ENCODE results near the gene PLCB1.

The PLCB1 gene

DNA sequence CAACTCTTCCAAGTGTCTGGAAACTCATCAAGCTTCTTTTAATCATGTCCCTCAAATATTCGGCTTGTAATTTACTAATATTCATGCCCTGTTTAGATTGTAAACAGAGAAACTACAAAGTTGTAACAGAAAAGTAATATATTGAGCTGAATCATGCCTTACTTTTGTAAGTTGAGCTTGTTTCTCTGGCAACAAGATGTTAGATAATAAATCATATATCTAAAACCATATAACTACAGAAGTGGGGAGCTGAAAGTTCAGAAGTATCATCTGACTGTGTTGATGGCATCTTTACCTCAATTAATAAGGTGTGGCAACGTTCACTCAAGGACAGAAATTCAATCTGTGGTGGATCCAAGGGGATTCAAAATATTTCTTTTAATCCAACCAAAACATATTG, 263.9 kb downstream of the PLCB1 start:
- DNase-seq (ENCODE audit: extremely low read depth in 1 of 2, low read depth in 1 of 2) = no peak

DNA sequence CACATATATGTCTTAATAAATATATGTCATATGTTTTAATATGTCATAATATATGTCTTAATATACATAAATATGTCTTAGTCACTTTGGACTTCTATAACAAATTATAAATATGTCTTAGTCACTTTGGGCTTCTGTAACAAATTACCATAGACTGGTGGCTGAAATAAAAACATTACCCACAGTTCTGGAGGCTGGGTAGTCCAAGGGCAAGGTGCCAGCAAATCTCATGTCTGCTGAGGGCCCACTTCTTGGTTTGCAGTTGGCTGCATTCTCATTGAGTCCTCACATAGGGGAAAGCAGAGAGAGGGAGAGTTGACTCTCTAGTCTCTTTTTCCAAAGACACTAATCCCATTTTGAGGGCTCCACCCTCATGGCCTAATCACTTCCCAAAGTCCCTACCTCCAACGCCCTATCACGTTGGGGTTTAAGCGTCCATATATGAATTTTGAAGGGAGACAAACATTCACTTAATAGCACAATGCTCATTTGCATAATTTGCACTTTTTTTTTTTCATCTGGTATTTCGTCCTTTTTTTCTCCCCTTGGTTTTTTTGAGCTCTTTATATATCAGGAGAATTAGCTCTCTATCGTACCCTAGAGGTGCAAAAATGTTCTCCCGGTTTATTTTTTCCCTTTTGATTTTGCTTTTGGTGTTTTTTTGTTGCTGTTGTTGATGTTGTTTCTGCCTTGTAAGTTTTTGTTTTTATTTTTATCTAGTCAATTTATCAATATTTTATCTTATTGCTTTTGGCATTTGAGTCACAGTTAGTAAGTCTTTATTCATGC, 266.4 kb downstream of the PLCB1 start:
- DNase-seq (ENCODE audit: extremely low read depth in 1 of 2, low read depth in 1 of 2) = no peak

DNA sequence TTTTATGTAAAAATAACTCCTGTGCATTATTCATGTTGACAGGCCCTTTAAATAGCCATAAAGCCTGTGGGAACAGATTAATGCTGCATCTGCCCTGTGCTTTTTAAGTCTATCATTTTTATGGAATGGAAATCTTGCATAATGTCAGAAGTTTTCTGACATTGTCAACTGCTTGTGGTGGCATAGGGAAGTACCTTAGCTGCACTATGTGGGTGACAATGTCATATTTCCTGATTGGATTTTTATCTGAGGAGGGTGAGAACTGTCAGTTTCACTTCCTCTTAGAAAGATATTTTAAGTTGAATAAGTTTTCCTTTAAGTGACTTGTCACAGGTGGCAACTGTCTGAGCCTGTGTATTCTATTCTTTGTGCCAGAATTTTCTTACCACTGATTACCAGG, 267.9 kb downstream of the PLCB1 start:
- DNase-seq (ENCODE audit: extremely low read depth in 1 of 2, low read depth in 1 of 2) = no peak

DNA sequence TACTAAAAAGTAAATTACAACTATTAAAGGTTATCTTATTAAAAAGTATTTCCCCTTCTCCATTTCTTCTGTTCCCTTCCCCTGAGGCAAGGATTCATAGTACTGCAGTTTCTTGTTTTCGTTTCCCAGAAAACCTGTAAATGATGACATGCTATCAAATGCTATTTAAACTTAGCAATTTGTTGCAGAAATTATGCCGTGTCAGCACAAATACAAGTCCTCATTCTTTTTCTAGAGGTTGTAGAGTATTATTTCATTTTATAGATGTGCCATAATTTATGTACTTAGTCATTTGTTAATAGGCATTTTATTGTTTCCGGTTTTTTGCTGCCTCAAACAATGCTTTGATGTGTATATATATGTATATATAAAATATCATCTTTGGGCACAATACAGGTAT, 268.4 kb downstream of the PLCB1 start:
- DNase-seq (ENCODE audit: extremely low read depth in 1 of 2, low read depth in 1 of 2) = no peak

DNA sequence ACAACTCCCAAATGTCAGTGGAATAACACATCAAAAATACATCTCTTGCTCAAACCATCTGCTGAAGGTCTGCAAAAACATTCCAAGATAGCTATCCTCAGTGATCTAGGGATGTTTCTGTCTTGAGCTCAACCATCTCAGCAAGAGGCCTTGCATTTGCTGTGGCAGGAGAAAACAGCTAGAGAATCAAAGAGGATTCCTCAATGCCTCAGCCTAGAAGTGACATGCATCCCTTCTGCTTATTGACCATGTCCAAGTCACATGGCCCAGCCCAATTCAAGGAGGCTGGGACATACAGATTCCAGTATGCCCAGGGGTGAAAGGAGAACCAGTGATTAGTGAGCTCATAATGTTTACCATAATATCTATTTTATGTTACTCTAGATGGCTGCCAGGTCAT, 269.5 kb downstream of the PLCB1 start:
- no peak for DNase-seq (ENCODE audit: extremely low read depth in 1 of 2, low read depth in 1 of 2)

DNA sequence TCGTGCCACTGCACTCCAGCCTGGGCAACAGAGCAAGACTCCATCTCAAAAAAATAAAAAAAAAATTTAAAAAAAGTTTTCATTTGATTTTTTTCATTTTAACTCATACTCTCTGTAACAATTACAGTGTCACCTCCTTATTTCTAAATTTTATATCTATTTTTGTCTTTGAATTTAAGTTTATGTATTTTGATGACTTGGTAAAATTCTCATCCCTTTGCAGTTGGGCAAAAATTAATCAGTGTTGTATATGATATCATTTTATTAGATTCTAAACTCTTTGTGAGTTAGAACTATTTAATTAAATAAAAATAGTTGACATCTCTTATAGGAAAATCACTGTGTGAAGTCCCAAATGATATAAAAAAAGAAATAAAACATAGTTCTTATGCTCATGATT, 270.7 kb downstream of the PLCB1 start:
- no peak for DNase-seq (ENCODE audit: extremely low read depth in 1 of 2, low read depth in 1 of 2)

DNA sequence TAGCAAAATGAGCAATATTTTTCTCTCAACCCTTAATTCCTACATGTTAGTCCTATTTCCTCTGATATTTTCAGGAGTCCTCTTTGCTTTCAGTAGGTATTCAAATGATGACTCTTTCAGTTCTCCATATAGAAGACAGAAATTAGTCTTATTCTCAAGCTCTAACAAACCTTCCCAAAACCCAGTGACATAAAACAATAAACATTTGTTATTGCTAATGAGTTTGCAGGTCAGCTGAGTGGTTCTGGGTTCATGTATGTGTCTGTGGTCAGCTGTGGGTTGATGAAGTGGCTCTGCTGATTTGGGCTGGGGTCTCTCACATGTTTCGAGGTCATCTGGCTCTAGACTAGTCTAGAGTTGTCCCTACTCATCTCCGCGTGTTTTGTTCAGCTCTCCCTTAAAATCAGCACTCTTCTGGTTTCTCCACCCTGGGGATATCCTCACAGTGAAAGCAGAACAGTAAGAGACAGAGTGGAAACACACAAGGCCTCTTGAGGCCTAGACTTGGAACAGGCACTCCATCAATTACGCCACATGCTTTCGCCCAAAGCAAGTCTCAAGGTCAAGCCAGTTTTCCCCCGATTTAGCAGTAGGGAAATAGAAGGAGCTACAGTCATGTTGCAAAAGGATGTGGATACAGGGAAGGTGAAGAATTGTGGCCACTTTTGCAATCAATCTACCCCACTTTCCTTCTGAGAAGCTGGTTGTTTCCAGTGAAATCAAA, 273.0 kb downstream of the PLCB1 start:
- no peak for DNase-seq (ENCODE audit: extremely low read depth in 1 of 2, low read depth in 1 of 2)

DNA sequence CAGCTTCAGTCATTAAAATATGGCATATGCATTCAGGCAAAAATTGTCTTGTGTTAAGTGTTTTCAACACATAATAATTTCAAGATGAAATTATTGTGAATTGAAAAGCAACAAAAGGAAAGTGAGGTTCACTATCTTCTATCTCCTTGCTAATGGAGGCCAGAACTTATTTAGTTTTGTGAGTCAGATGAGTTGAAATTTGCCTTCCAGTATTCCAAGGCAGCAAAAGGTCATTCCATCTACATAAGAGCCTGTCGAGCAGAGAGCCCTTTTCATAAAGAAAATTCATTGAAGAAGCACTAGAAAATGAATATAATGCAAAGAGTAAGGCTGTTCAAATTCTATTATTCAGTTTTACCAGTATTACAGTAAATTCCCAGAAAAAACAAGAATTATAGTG, 274.3 kb downstream of the PLCB1 start:
- DNase-seq (ENCODE audit: extremely low read depth in 1 of 2, low read depth in 1 of 2) = no peak

DNA sequence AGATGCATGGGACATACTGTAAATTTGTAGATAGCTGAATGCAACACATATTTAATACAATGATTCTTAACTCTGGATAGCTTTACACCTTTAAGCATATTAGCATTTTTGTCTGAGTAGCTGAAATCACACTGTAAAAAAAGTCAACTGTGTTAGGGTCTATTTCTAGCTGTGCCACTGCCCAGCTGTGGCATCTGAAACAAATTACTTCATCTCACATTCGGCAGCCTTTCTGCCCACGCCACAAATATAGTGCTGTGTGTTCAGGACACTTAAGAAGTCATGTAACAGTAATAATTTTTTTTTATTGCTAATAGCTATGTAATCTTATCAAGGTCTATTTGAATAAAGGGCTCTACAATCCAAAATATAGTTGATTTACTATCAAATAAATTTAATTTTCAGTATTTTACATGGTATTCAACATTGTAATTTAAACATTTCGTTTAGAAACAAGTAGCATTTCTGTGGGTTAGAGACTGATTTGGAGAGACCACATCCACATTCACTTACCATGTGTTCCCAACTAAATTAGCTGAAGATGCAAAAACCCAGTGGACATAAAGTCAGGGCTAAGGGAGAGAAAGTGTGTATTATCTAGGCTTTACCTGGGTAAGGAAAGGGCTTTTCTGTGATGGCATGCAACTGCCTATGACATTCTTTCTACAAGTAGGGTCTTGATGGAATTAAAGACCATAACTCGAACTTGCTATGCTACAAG, 276.7 kb downstream of the PLCB1 start:
- no peak for DNase-seq (ENCODE audit: extremely low read depth in 1 of 2, low read depth in 1 of 2)

DNA sequence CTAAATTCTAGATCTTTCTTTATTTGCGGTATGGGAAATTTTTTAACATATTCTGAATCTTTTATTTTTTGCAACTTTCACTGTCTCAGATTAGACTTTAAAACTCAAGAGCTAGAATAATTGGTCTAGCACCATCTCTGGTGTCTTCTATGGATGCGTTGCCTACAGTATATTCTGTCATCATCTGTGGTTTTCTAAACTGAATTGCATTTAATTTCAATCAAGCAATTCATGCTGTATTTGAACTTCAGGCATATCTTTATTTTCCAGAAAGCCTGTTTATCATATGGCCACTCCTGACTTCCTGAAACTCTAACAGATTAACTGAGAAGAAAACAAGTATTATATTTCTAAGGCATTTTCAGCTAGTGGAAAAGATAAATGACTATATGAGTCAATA, 281.6 kb downstream of the PLCB1 start:
- DNase-seq (ENCODE audit: extremely low read depth in 1 of 2, low read depth in 1 of 2) = no peak

DNA sequence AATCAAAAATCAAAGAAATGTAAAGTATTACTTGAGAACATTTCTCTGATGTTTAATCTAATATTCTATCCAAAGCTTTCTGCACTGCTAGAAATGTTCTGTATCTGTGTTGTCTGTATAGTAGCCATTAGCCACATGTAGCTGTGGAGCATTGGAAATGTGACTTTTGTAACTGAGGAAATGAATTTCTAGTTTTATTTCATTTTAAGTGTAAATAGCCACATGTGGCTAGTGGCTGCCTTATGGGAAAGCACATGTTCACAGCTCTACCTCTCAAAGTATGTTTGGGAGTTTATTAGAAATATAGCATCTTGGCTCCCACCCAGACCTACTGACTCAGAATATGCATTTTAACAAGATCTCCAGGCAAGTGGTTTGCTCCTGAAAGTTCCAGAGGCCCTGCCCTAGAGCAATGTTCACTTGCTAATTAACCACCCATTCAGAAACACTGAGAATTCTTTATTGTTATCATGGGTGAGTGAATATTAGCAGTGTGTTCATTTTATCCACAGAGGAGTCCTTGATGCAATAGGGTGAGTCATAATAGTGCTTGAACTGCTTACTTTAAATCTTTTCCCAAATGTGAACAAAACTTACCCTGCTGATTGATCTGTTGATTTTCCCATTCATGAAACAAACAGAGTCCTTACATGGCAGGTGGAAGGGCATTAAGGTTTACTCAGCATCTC, 282.7 kb downstream of the PLCB1 start:
- DNase-seq (ENCODE audit: extremely low read depth in 1 of 2, low read depth in 1 of 2) = no peak

DNA sequence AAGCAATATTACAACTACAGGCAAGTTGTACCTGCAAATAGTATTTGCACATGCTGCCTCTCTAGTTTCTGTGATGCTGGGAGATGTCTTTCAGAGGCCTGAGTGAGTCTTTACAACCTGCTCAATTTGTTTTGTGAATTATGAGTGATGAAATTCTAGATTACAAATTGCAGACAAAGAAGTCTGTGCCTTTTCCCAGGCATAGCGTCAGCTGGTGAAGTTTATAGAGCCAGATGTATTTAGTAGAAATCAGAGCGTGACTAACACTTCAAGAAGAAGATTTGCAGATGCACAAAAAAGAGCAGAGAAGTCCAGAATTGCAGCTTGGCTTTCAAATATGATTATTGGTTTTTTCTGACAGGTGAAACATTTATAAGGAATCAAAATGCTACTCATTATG, 289.9 kb downstream of the PLCB1 start:
- DNase-seq (ENCODE audit: extremely low read depth in 1 of 2, low read depth in 1 of 2) = no peak

DNA sequence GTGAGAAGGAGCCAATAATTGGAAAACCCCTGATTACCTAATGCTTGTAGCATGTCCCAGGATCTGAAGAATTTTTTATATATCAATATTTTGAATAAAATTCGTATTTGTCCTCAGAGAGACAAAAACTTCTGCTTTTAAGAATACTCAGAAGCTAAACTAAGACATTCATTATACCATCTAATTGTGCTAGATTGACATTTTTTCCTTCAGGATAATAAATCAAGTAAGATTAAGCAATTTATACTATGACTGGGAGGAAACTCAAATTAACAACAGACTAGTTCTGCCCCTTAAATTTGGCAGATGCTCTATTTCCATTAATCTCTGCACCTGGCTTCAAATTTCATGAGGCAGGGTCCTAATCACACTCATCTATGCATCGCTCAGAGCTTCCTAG, 291.4 kb downstream of the PLCB1 start:
- no peak for DNase-seq (ENCODE audit: extremely low read depth in 1 of 2, low read depth in 1 of 2)

DNA sequence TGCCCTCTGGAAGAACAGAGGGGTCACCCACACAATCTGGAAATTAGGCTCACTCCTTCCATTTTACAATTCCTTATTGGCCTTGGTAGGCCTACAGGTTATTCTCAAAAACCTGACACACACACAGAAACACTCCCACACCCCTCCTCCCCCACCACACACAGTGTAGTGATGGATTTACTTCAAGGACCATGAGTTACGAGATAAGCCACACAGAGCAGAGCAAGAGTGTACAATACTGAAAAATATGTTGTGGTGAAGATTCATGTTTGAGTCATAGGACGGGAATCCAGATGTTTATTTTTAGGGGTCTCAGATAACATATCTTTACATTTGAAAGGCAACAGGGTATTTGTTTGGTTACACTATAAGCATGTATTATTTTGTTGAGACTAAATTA, 291.9 kb downstream of the PLCB1 start:
- DNase-seq (ENCODE audit: extremely low read depth in 1 of 2, low read depth in 1 of 2) = no peak

DNA sequence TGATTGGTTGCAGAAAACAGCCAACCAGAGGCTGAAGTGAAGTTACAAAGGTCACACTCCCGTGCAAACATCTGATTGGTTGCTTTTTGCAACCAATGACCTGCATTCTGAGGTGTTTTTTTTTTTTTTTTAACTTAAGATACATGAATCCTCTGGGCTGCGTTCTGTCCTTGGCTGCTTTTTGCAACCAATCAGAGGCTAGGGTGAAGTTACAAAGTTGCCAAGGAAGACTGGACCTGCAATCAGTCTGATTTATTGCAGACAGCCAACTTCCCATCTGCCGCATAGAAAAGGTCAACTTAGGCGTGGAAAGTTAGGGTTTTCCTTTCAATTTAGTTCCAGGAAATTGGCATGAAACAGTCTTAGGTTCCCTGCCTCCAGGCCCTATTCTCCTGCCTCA, 292.9 kb downstream of the PLCB1 start:
- no peak for DNase-seq (ENCODE audit: extremely low read depth in 1 of 2, low read depth in 1 of 2)

DNA sequence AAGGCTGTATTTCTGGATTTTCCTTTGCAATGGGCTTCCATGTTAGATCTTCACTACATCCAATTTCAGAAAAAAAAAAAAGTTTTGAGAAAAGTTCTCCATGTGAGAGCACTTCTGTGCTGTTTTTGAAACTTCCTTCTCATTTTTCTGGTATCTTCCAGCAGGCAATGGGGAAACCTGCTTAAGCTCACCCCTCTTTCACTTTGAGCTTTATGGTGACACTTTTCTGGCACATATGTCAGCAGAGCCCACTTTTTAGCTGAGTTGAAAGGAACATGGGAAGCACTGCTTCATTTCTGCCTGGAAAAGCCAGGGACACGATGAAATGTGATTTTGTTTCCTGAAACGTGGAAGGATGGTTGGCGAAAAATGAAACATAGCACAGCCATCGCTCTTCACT, 293.7 kb downstream of the PLCB1 start:
- DNase-seq (ENCODE audit: extremely low read depth in 1 of 2, low read depth in 1 of 2) = no peak

DNA sequence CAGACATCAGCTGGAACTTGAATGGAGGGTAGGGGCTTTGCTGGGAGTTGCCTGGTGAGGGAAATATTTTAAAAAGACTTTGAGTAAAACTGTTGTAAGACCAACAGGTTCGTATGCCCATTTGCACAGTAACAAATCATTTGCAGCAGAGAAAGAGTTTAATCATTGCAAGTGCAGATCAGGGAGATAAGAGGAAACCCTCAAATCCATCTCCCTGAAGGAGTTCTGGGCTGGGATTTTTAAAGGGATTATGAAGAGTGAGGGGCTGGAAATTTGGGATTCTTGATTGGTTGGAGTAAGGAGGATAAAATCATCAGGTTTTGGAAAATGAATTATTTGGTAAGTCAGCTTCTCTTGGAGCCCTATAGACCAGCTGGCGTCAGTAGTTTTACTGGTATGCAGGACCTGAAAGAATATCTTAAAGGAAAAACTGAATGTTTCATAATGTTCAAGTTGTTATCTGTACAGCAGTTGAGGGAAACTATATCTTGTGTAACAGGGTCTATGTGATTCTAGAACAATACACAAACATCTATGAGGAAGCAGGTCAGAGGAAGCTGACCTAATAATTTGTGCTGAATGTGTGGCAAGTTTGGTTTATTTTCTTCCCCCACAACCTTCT, 295.5 kb downstream of the PLCB1 start:
- DNase-seq (ENCODE audit: extremely low read depth in 1 of 2, low read depth in 1 of 2) = no peak

DNA sequence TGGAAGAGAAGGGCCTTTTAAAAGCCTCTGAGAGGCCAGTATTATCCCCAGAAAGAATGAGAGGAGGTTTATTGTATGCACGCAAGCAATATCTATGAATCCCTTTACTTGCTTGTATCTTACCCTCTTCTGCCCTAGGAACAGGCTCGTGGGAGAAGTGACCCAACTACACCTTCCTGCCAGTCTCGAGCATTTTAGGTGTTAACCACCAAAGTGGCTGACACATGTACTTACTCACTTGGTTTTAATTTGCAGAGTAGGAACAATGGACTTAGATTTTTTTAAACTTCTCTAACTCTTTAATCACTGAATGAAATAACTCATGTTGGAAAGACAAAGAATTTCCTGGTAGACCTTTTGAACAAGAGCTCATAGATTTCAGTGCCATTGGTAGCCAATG, 296.9 kb downstream of the PLCB1 start:
- no peak for DNase-seq (ENCODE audit: extremely low read depth in 1 of 2, low read depth in 1 of 2)

DNA sequence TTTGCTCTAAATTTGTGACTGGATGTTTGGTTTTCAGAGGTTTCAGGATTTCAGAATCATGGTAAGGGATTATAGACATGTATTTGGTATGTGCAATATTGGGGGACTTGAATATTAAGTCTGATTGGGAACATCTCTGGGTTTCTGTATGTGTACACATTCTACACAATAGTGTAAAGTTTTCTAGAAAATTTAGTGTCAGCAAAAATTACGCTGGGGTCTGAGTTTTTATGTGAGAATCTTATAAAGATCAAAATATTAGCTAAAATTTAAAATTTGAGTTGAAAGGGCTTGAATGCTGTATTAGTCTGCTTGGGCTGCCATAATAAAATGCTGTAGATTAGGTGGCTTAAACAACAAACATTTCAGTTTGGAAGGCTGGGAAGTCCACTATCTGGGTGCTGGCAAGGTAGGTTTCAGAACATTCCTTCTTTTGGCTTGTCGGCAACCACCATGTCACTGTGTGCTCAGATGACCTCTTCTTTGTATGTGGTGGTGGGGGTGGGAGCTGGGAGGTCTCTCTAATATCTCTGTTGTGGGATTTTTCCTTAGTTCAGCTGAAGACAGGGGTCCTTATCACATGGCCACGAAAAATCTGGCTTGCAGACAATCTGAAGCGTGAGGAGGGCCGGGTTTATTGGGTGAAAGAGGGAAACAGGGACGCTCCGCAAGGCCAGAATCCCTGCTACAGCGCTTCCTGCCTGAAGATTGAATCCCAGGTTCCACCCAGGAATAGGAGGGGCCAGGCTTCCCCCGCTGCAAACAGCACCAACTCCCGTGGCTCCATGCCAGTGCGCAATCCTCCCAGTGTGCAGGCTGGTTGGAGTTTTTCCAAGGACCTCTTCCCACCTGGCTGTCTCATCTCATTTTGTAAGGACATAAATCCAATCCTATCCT, 299.7 kb downstream of the PLCB1 start:
- no peak for DNase-seq (ENCODE audit: extremely low read depth in 1 of 2, low read depth in 1 of 2)
